A549 treated with dexamethasone at 1 μM for 4 hours (cell line): ENCODE data around the gene HADHB. TPM values are rescaled to one million over a fixed set of nuclear protein-coding genes. Genes with fewer than 3 reads are reported as not detected.

Source experiments
- total RNA-seq: library from RNA; stranded (reverse); fragments of 200-300 nt; extraction: Qiagen RNA extraction; gene quantifications from 5 replicates; pipeline ENCODE4 v1.2.3, GENCODE V29; 2022

HADHB gene
- total RNA-seq, result 87.3 to 100 TPM (median 98.9 TPM) in 5 replicates

DNA sequence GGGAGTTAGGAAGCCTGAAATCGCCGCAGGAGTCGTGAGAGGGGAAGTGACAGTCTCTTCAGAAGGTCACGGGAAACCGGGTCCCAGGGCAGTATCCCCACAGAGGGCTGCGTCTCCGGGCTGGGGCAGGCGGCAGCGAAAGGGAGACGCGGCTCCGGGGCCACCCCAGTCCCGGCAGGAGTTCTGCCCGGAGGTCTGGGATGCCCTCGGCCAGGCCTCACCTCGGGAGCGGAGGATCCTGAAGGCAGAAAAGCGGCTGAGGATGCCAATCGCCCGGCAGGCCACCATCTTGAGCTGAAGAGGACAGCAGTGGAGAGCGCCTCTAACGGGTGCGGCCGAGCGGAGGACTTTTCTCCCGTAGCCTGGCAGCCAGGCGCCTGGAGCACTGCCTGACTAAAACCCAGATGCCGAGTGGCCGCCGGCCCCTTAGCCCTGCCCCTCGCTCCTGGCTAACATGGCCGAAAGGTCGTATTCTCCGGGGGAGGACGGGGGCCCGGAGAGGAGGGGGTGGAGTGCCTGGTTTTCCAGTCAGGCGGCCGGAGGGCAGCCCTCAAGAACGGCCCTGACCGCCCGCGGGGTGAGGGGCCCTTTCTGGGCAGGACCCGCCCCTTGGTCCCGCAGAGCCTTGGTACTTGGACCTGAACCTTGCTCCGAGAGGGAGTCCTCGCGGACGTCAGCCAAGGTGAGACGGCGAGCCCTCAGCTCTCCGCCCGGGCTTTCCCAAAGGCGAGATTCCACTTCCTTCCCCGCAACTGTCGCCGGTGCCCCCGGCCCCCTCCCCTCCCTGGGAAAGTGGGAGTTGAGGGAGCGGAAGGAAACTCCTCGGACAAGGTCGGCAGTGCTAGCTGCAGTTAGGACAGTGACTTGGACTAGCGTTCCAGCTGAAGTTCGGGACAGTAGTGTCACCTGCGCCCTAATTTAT lies at the start of gene HADHB, which contains the start of gene HADHA:
Gene HADHB (plus strand): TSS at position 631 of the 922 bp plus-strand sequence. CDS start 9,316 bp downstream, outside the sequence.
Gene HADHA (minus strand): TSS at position 324 of the 922 bp plus-strand sequence. CDS start 36 bp downstream, at position 288.

Other genes with a start within 250 kb of the HADHB start
- 270 to 306 TPM (median 281 TPM) in 5 replicates for gene RAB10, start 210.9 kb upstream of the HADHB start, total RNA-seq
- 4.4 to 8.7 TPM (median 7.2 TPM) in 5 replicates for gene GAREM2, start 71.9 kb upstream of the HADHB start, total RNA-seq
- 128 to 137 TPM (median 133 TPM) in 5 replicates for gene HADHA, start 307 bp upstream of the HADHB start, total RNA-seq
- gene SELENOI, start 101.2 kb downstream of the HADHB start, total RNA-seq, result 13.4 to 19.9 TPM (median 17.4 TPM) in 5 replicates
- 0.08 to 0.17 TPM (median 0.11 TPM) in 5 replicates for gene ADGRF3, start 101.8 kb downstream of the HADHB start, total RNA-seq
- gene DRC1, start 157.0 kb downstream of the HADHB start, total RNA-seq, result 0.07 to 0.36 TPM (median 0.15 TPM) in 5 replicates
- 0.06 to 0.44 TPM (median 0.19 TPM) in 5 replicates for gene OTOF, start 233.2 kb downstream of the HADHB start, total RNA-seq